IPS DF 6.9 (cell line): ENCODE data around the gene USP12.

Experiments
- DNase-seq: peaks from one replicate; pipeline ENCODE4 v3.0.0-alpha.2; 2013; ENCODE audit warnings: low read depth, low spot score
- H3K27ac ChIP-seq: one replicate; pipeline ENCODE4 v1.5.1; 2013; ENCODE audit warnings: low read length, control low read depth
- H3K27me3 ChIP-seq: 2 replicates; pipeline ENCODE4 v1.6.1; 2013; ENCODE audit warnings: mild to moderate bottlenecking, low read length; ENCODE audit not compliant: control insufficient read depth, insufficient read depth
- H3K36me3 ChIP-seq: 2 replicates; pipeline ENCODE4 v1.6.1; 2013; ENCODE audit warnings: low read length; ENCODE audit not compliant: control insufficient read depth, insufficient read depth
- H3K4me1 ChIP-seq: 2 replicates; pipeline ENCODE4 v1.6.1; 2013; ENCODE audit warnings: low read length; ENCODE audit not compliant: control insufficient read depth, insufficient read depth
- H3K4me3 ChIP-seq: 2 replicates; pipeline ENCODE4 v1.5.1; 2013; ENCODE audit warnings: mild to moderate bottlenecking, low read length
- H3K9me3 ChIP-seq: 2 replicates; pipeline ENCODE4 v1.6.1; 2013; ENCODE audit warnings: low read length, inconsistent platforms; ENCODE audit not compliant: control insufficient read depth, insufficient read depth
- WGBS: extraction: QIAGEN DNeasy Blood & Tissue Kit; methylation state at CpG from one replicate; pipeline ENCODE4 v1.1.7; 2013; ENCODE audit warnings: mixed read lengths, missing lambda C conversion rate; ENCODE audit not compliant: insufficient read length, insufficient coverage; 5-methylcytosine and 5-hydroxymethylcytosine counted together

USP12 gene

GRCh38 chr13:27055526-27055925 lies 116.1 kb downstream of the USP12 start:
- no peaks in the 10 kb centered on the region; the same call in 1 of the 2 replicates for H3K4me1 ChIP-seq
- no CpG with 5 or more reads among the region's 6 CpGs for WGBS
- H3K4me3 ChIP-seq: no peak overlapping the region
- H3K36me3 ChIP-seq: no peaks in the 10 kb centered on the region
- H3K9me3 ChIP-seq: no peaks in the 10 kb centered on the region
- H3K27me3 ChIP-seq: no peaks in the 10 kb centered on the region
- DNase-seq: no peak
- no peak overlapping the region for H3K27ac ChIP-seq

DNA sequence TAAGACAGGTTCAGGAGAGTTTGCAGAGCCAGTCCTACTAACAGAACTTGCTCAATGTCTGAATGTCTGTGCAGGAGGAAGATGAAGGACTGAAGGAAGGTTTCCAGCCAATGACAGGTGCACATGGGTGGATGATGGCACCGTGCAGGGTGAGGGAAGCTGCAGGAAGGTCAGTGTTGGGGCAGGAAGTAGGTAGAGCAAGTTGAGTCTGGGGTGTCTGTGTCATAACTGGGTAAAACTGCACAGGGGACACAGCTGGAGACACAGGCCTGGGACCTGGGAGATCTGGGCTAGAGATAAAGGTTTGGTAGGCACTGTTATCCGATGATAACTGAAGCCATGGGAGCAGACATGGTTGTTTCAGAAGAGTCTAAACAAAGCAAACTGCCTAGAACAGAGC lies 116.9 kb downstream of the USP12 start:
- H3K9me3 ChIP-seq: no peaks in the 10 kb centered on the region
- H3K27ac ChIP-seq: no peak overlapping the region
- no CpG with 5 or more reads among the region's 2 CpGs for WGBS
- DNase-seq: no peak
- H3K4me1 ChIP-seq: no peaks in the 10 kb centered on the region; the same call in 1 of the 2 replicates
- no peaks in the 10 kb centered on the region for H3K36me3 ChIP-seq
- no peaks in the 10 kb centered on the region for H3K27me3 ChIP-seq
- no peak overlapping the region for H3K4me3 ChIP-seq

DNA sequence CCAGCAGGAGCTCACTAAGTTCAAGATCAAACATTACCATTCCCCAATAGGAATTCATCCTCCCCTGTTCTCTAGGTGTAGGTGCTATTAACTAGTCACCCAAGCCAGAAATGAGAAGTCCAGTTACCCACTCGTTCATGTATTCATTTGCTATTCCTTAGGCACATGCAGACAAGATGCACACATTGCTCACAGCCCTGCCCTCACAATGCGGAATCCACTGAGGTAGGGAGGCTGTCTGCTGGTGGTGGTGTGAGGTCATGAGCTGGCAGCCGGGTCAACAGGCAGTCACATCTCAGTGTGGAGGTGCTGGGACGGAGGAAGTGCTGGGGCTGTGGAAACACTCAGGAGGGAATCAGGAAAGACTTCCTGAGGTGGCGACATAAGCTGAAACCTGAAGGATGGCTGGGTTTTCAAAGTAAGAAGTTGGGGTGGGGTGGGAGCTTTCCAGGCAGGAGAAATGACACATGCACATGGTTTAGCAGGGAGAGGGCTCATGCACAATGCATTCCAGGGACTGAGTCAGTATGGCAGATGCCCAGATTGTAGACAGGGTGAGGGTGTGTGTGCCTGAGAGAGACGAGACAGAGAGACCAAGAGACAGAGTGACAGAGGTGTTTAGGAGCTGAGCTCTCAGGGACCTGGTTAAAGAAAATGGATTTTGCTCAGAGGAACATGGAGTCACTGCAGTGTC lies 117.6 kb downstream of the USP12 start:
- H3K4me3 ChIP-seq: no peak overlapping the region
- H3K36me3 ChIP-seq: no peaks in the 10 kb centered on the region
- no peaks in the 10 kb centered on the region for H3K27me3 ChIP-seq
- no peaks in the 10 kb centered on the region; the same call in 1 of the 2 replicates for H3K4me1 ChIP-seq
- DNase-seq: no peak
- no CpG with 5 or more reads among the region's 6 CpGs for WGBS
- no peak overlapping the region for H3K27ac ChIP-seq
- H3K9me3 ChIP-seq: no peaks in the 10 kb centered on the region

DNA sequence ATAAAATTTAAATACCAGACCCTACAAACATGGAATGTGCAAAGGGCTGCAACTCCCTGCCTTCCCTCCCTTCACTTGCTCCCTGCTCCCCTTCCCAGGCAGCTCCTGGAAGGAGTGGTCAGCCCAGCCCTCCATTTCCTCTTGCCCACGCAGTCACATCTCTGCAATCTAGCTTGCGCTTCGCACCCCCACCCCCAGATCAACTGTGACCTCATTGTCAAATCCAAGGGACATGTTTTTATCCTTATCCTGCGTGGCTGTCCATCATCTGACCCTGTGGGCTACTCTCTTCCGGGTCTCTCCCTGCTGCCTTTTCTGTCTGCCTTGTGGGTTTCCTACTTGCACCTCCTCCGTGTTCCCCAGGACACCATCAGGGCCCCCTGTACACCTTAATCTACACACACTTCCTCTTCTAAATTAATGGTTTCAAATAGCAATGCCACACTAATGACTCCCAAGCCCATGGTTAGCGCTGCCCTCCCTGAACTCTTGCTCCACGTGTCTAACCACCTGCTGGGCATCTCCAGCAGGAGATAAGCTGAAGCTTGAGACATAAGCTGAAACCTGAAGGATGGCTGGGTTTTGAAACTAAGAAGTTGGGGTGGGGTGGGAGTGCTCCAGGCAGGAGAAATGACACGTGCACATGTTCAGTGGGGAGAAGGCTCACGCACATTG lies 118.3 kb downstream of the USP12 start:
- no peaks in the 10 kb centered on the region for H3K36me3 ChIP-seq
- H3K27ac ChIP-seq: no peak overlapping the region
- no peak overlapping the region for H3K4me3 ChIP-seq
- DNase-seq: no peak
- H3K9me3 ChIP-seq: no peaks in the 10 kb centered on the region
- no CpG with 5 or more reads among the region's 10 CpGs for WGBS
- no peaks in the 10 kb centered on the region; the same call in 1 of the 2 replicates for H3K4me1 ChIP-seq
- H3K27me3 ChIP-seq: no peaks in the 10 kb centered on the region

DNA sequence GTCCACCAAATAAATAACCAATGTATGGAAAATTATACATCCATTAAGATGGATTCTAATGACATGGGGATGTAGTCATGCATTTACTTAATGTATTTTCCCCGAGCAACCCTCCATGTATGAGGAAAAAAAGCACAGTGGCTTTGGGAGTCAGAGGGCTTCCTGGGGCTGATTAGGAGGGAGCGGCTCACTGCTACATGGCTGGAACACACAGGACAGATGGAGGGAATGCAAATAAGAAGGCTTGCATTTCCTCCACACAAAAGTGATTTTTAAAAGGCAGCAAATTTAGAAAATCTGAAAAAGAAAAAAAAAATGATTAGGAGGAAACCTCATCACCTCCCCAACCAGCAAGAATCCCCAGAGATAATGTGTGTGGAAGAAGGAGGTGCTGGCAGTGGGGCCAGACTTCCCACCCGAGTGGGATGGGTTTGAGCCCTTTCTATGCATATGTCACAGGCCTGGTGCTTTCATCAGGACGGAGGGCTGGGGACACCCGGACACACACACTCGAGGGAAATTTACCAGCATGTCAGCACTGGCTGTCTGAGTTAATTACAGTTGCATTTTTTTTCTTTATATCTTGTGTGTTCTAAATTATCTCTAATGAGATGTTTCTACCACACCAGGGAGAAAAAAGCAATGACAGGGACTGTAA lies 118.9 kb downstream of the USP12 start:
- no CpG with 5 or more reads among the region's 6 CpGs for WGBS
- DNase-seq: no peak
- Histone ChIP-seq H3K9me3 (no peaks in the 10 kb centered on the region), H3K27ac (no peak overlapping the region), H3K36me3 (no peaks in the 10 kb centered on the region), H3K4me1 (no peaks in the 10 kb centered on the region; the same call in 1 of the 2 replicates), H3K27me3 (no peaks in the 10 kb centered on the region), H3K4me3 (no peak overlapping the region)

- DNase-seq: no peak
- no peaks in the 10 kb centered on the region for H3K27me3 ChIP-seq
- no CpG with 5 or more reads among the region's 13 CpGs for WGBS
- no peaks in the 10 kb centered on the region for H3K9me3 ChIP-seq
- peaks cover 1% of the 10 kb centered on the region; the same call in 1 of the 2 replicates for H3K4me1 ChIP-seq
- no peak overlapping the region for H3K4me3 ChIP-seq
- no peaks in the 10 kb centered on the region for H3K36me3 ChIP-seq
- no peak overlapping the region for H3K27ac ChIP-seq
Measured at GRCh38 chr13:27047081-27047480, 124.5 kb downstream of the USP12 start.

DNA sequence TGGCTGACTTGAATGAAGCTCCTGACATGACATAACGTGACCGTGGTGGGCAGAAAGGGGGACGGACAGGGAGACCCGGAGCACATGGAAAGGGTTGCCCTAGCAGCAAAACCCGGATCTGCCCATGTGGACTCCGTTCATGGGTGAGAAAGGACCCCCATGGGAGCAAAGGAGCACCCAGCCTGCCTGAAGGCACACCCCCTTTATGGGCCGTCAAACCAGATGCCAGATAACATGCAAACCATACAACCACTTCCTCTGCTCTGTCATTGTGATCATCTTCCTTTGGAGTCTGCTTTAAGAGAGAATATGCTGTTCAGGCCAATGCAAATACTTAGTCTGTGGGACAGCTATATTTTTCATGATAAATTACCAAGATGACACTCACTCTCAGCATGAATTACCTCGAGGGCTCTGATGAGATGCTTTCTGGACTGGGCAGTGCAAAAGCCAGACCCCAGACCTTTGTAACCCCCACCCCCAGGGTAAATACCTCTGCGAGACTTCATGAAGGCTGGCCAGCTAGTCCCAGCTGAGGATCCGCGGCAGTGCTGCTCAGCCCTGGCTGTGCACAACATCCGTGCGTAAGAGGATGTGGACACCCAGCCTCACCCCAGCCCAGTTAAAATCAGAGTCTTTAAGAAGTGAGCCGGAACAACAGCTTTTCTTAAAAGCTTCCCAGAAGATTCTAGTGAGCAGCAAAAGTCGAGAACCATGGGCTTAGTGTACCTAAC lies 126.6 kb downstream of the USP12 start:
- no peaks in the 10 kb centered on the region for H3K36me3 ChIP-seq
- H3K4me1 ChIP-seq: peaks cover 1% of the 10 kb centered on the region; the same call in 1 of the 2 replicates
- DNase-seq: no peak
- H3K4me3 ChIP-seq: no peak overlapping the region
- H3K27me3 ChIP-seq: no peaks in the 10 kb centered on the region
- H3K9me3 ChIP-seq: no peaks in the 10 kb centered on the region
- H3K27ac ChIP-seq: no peak overlapping the region
- WGBS: no CpG with 5 or more reads among the region's 15 CpGs

DNA sequence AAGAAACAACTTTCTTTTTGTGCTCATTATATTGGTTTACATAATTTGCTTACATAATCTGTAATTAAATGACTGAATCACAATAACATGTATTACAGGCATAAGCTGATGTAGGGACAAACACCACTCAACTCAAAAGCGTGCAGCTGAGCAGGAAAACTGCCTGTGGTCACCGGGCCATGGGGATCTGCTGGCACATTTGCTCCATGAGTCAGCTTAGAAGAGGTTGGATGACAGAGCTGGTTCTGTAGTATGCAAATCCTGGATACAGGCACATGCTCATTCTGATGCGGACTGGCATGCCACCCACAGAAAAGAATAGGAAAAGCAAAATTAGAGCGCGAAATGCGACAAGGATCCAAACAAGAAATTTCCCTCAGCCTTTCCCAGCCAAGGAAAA lies 128.6 kb downstream of the USP12 start:
- no peak for DNase-seq
- Histone ChIP-seq H3K4me1 (peaks cover 1% of the 10 kb centered on the region; the same call in 1 of the 2 replicates), H3K4me3 (no peak overlapping the region), H3K27ac (no peak overlapping the region), H3K36me3 (no peaks in the 10 kb centered on the region), H3K9me3 (no peaks in the 10 kb centered on the region), H3K27me3 (no peaks in the 10 kb centered on the region)
- no CpG with 5 or more reads among the region's 6 CpGs for WGBS

DNA sequence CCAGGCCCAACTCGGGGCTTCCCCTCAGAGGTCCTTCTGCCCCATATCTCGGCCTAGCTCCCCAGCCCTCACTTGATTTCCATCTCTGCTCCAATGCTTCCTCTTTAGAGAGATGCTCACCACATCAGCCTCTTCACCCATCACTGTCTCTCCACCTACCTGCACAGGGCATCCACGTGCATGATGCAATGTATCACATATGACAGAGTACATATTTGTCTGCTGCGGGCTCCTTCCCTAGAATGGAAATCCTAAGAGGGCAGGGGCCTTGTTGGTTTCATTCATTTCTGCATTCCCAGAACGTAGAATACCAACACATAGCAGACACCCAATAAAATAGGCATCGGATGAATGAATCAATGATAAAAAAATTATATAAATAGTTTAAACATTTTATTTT lies 130.3 kb downstream of the USP12 start:
- Histone ChIP-seq H3K4me3 (no peak overlapping the region), H3K36me3 (no peaks in the 10 kb centered on the region), H3K9me3 (no peaks in the 10 kb centered on the region), H3K27ac (no peak overlapping the region), H3K27me3 (no peaks in the 10 kb centered on the region), H3K4me1 (peaks cover 1% of the 10 kb centered on the region; the same call in 1 of the 2 replicates)
- DNase-seq: no peak
- no CpG with 5 or more reads among the region's 6 CpGs for WGBS

- H3K27ac ChIP-seq: no peak overlapping the region
- H3K4me1 ChIP-seq: peaks cover 1% of the 10 kb centered on the region; the same call in 1 of the 2 replicates
- no peaks in the 10 kb centered on the region for H3K36me3 ChIP-seq
- no peaks in the 10 kb centered on the region for H3K9me3 ChIP-seq
- DNase-seq: no peak
- WGBS: no CpG with 5 or more reads among the region's 4 CpGs
- H3K4me3 ChIP-seq: no peak overlapping the region
- H3K27me3 ChIP-seq: no peaks in the 10 kb centered on the region
Measured at GRCh38 chr13:27040826-27041108, 130.8 kb downstream of the USP12 start.
